T-cell (primary cell): Measurements from ENCODE around the gene ARFGAP2. TPM values are rescaled to one million over a fixed set of nuclear protein-coding genes. Genes with fewer than 3 reads are reported as not detected.

Experiments used
- ATAC-seq, 4 experiments: fragments of 200-7000 bp in 3 of 4; fragments of 150-1000 bp in 1 of 4; cut with Tn5 transposase; replicated peaks in 1 of 4; 1 replicate in 3 of 4; 2 replicates in 1 of 4; pipeline ENCODE4 v1.10.0; 2021; ENCODE audit warnings: moderate library complexity in 3 of 4, mild to moderate bottlenecking in 2 of 4, moderate number of reproducible peaks in 1 of 4
- CTCF ChIA-PET, 2 donors: fragments of 300-600 bp; sonication (Branson Sonifier 250); formaldehyde crosslinking; loops; one replicate each; lab custom pipeline; 2022; ENCODE audit warnings: antibody characterized with exemption in 2 of 2; lab: Charles Lee
- POLR2A ChIA-PET, 2 donors: fragments of 300-600 bp; sonication (Branson Sonifier 250); formaldehyde crosslinking; loops; one replicate each; lab custom pipeline; 2022; ENCODE audit warnings: antibody characterized with exemption in 2 of 2; lab: Charles Lee
- DNase-seq, 35 experiments: peaks; one replicate each; pipeline versions ENCODE4 v3.0.0 to v3.0.0-alpha.2; 2013 to 2023
- H3K27ac ChIP-seq: one replicate; pipeline ENCODE4 v1.5.1; 2013; ENCODE audit warnings: low read length
- H3K27me3 ChIP-seq, 2 experiments: replicated peaks in 1 of 2; 1 replicate in 1 of 2; 2 replicates in 1 of 2; pipeline versions ENCODE4 v1.6.1 to v1.7.0; 2013; ENCODE audit warnings: low read length in 1 of 2, mixed read lengths in 1 of 2; ENCODE audit not compliant: control insufficient read depth in 2 of 2, insufficient read depth in 2 of 2; ENCODE audit errors: extremely low read depth in 1 of 2
- H3K36me3 ChIP-seq, 2 donors: 1 replicate in 1 of 2; 2 replicates in 1 of 2; pipeline versions ENCODE4 v1.6.1 to v1.7.0; 2013; ENCODE audit warnings: low read length in 1 of 2; ENCODE audit not compliant: control insufficient read depth in 2 of 2, insufficient read depth in 1 of 2; ENCODE audit errors: extremely low read depth in 1 of 2
- H3K4me1 ChIP-seq, 2 experiments: 1 replicate in 1 of 2; 2 replicates in 1 of 2; pipeline versions ENCODE4 v1.6.1 to v1.7.0; 2013; ENCODE audit warnings: low read length in 2 of 2, mixed read lengths in 1 of 2; ENCODE audit not compliant: insufficient read depth in 2 of 2, control insufficient read depth in 1 of 2; ENCODE audit errors: extremely low read depth in 1 of 2
- H3K4me3 ChIP-seq, 2 donors: 1 replicate in 1 of 2; 2 replicates in 1 of 2; pipeline versions ENCODE4 v1.5.1 to v1.7.0; 2013; ENCODE audit warnings: mild to moderate bottlenecking in 2 of 2, low read length in 1 of 2, moderate library complexity in 1 of 2; ENCODE audit not compliant: control insufficient read depth in 1 of 2; ENCODE audit errors: extremely low read depth in 1 of 2
- H3K9me3 ChIP-seq: 2 replicates; pipeline ENCODE4 v1.7.0; 2013
- H3K27ac Mint-ChIP-seq, 2 donors: one replicate each; pipeline ENCODE4 v1.8.0; 2020 to 2021; ENCODE audit warnings: mild to moderate bottlenecking in 2 of 2, mixed read lengths in 2 of 2
- H3K27me3 Mint-ChIP-seq, 2 donors: one replicate each; pipeline ENCODE4 v1.8.0; 2021 to 2022; ENCODE audit warnings: mixed read lengths in 2 of 2
- H3K36me3 Mint-ChIP-seq: one replicate; pipeline ENCODE4 v1.8.0; 2021; ENCODE audit warnings: mixed read lengths
- H3K4me1 Mint-ChIP-seq, 3 donors: one replicate each; pipeline ENCODE4 v1.8.0; 2020 to 2022; ENCODE audit warnings: mixed read lengths in 3 of 3, mild to moderate bottlenecking in 1 of 3
- H3K4me3 Mint-ChIP-seq, 3 donors: one replicate each; pipeline ENCODE4 v1.8.0; 2020 to 2022; ENCODE audit warnings: mild to moderate bottlenecking in 3 of 3, mixed read lengths in 3 of 3, moderate library complexity in 3 of 3
- H3K9me3 Mint-ChIP-seq, 3 donors: one replicate each; pipeline ENCODE4 v1.8.0; 2020 to 2022; ENCODE audit warnings: mixed read lengths in 3 of 3
- WGBS: methylation state at CpG from one replicate; pipeline ENCODE4 v1.1.5; 2013; ENCODE audit warnings: missing lambda C conversion rate; ENCODE audit not compliant: insufficient coverage; 5-methylcytosine and 5-hydroxymethylcytosine counted together
- total RNA-seq, 35 experiments: library from RNA in 6 of 35; stranded (reverse) in 6 of 35; fragments of 120-200 nt in 1 of 35; gene quantifications; one replicate each; pipeline versions ENCODE4 v1.2.1 to v1.2.4 and lab custom pipeline; 2013 to 2026

Gene ARFGAP2
- total RNA-seq, 5 donors from 2014 or later (not counting 1 experiment from before 2014, with no cell fraction given), result 145 to 188 (median 160) TPM

DNA sequence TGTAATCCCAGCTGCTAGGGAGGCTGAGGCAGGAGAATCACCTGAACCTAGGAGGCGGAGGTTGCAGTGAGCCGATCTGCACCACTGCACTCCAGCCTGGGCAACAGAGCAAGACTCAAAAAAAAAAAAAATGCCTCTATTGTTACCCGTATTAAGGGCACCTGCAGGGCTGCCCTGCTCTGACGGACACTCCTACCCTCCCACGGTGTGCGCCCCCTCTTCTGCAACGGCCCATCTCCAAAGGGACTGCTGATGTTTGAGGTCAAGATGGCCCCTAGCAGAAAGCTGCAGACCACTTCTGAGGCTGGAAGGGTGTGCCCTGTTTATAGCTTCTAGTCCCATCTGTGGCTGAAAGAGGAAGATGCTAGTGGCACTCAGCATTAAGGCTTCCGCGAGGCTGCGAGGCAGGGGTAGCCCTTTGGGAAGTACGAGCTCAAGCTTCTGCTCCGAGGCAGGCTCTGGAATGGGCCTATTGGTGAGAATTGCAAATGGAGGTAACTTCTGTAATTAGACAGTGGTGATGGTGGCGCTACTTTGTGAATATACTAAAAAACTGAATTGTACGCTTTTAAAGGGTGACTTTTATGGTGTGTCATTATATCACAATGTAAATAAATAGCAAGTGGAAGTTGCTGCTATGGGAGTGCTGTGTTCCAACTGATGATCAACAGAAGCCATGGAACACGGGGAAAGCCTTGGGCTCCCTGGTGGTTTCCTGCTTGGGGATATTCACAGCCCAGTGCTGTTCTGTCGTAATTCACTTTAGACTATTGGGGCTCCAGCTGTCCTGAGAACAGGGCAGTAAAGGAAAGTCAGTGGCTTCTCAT lies 24.3 kb downstream of the ARFGAP2 start:
- Mint-ChIP-seq H3K27me3 (no peaks in the 10 kb centered on the region), H3K4me1 (peaks cover 30 to 33% (median 31%) of the 10 kb centered on the region in 3 donors), H3K4me3 (no peak overlapping the region), H3K27ac (peak overlapping the region; percentile 16 to 79), H3K9me3 (no peaks in the 10 kb centered on the region), H3K36me3 (peaks cover 11% of the 10 kb centered on the region)
- ChIA-PET POLR2A (interaction anchor here (0.6 to 0.7 kb wide), 2 partner anchors 337 to 519 kb away, joined by 3 to 6 read pairs; no protein-coding TSS in a partner anchor), CTCF (interaction anchor here (0.5 to 1.2 kb wide), 6 partner anchors 10 to 796 kb away, joined by 3 to 6 read pairs (median 4); no protein-coding TSS in a partner anchor)
- Histone ChIP-seq H3K4me1 (peaks cover 23 to 41% of the 10 kb centered on the region in 2 experiments), H3K4me3 (no peak overlapping the region), H3K36me3 (no peaks in the 10 kb centered on the region), H3K9me3 (no peaks in the 10 kb centered on the region), H3K27ac (no peak overlapping the region), H3K27me3 (no peaks in the 10 kb centered on the region)
- ATAC-seq (no peak), DNase-seq (no peak)
- 69% methylated on average over 6 of the region's 16 CpGs for WGBS

DNA sequence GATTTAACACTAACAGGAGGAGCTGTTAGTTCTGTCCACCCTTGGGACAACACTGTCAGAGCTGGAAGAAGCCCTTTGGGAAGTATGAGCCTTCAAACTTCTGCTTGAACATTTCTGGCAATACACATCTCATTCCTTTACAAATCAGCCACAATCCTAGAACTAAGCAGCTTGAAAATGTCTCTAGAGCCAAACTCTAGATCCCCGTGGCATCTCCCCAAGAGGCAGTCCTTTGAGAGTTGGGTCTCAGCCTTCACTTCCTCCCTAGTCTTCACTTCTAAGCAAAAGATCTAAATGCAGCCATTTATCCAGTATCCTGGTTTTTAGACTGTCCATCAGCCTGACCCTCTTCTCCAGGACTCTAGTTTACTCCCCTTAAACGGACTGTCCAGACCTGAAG lies 26.9 kb downstream of the ARFGAP2 start:
- peaks cover 14 to 26% of the 10 kb centered on the region in 2 experiments for H3K4me1 ChIP-seq
- Mint-ChIP-seq H3K27ac (no peak overlapping the region), H3K9me3 (no peaks in the 10 kb centered on the region), H3K36me3 (peaks cover 11% of the 10 kb centered on the region), H3K4me1 (peaks cover 21% of the 10 kb centered on the region in 3 donors), H3K4me3 (no peak overlapping the region), H3K27me3 (no peaks in the 10 kb centered on the region)
- CTCF ChIA-PET, result no interaction called here
- no peaks in the 10 kb centered on the region for H3K27me3 ChIP-seq
- H3K4me3 ChIP-seq, result no peak overlapping the region
- no peaks in the 10 kb centered on the region for H3K9me3 ChIP-seq
- POLR2A ChIA-PET, result interaction anchor here in 1 of 2 donors (0.6 kb wide), 1 partner anchor 154 kb away, joined by 10 read pairs; no protein-coding TSS in a partner anchor
- no CpG with 5 or more reads among the region's 2 CpGs for WGBS
- H3K36me3 ChIP-seq, result no peaks in the 10 kb centered on the region
- DNase-seq, result no peak
- no peak for ATAC-seq
- H3K27ac ChIP-seq, result no peak overlapping the region

DNA sequence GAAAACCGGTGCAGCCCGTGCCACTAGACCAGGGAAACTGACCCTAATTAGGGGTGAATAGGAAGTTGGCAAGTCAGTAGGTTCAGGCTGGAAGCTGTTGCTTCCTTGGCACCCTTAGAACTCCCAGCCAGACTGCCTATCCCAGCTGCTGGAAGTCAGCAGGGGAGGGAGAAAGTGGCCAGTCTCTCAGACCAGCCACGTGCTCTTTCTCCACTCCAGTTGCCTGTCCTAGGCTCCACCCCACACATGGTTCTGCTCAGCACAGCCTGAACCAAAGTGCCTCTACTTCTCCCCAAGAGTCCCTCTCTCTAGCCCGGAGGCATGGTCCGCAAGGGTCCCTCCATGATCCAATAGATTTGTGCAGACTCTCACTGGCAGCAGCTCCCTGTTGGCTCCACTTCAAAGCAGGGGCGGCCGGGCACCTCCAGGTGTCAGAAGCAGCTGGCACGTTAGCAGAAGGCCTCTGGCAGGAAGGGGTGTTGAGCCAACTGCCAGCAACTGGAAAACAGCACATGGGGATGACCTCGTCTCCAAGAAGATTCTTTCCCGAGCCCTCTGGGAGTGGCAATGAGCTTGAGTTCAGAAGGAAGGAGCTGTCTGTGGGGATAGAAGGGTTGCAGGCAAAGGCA lies 27.7 kb downstream of the ARFGAP2 start:
- peaks cover 11% of the 10 kb centered on the region for H3K36me3 Mint-ChIP-seq
- Histone ChIP-seq H3K27me3 (no peaks in the 10 kb centered on the region), H3K4me3 (no peak overlapping the region), H3K36me3 (no peaks in the 10 kb centered on the region), H3K4me1 (peaks cover 8 to 18% of the 10 kb centered on the region in 2 experiments), H3K27ac (no peak overlapping the region), H3K9me3 (no peaks in the 10 kb centered on the region)
- H3K4me1 Mint-ChIP-seq, result peaks cover 13% of the 10 kb centered on the region in 3 donors
- ChIA-PET CTCF (no interaction called here), POLR2A (interaction anchor here in 1 of 2 donors (0.6 kb wide), 1 partner anchor 154 kb away, joined by 10 read pairs; no protein-coding TSS in a partner anchor)
- WGBS, result 84% methylated on average over 8 of the region's 10 CpGs
- no peaks in the 10 kb centered on the region for H3K9me3 Mint-ChIP-seq
- H3K4me3 Mint-ChIP-seq, result no peak overlapping the region
- no peak overlapping the region for H3K27ac Mint-ChIP-seq
- H3K27me3 Mint-ChIP-seq, result no peaks in the 10 kb centered on the region
- ATAC-seq (no peak), DNase-seq (no peak)

DNA sequence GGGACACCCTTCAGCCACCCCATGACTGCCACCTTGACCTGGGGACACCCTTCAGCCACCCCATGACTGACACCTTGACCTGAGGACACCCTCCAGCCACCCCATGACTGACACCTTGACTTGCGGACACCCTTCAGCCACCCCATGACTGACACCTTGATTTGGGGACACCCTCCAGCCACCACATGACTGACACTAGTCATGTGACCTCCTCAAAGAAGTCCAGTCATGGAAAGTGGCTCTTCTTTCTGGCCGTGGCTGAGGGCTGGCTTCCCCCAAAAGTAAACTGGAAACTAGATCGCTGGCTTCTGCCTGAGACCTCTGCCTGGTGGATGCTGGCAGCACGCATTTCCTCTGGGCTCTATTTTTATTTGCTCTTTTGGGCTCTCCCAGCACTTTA lies 28.4 kb downstream of the ARFGAP2 start:
- DNase-seq, result no peak
- Histone ChIP-seq H3K9me3 (no peaks in the 10 kb centered on the region), H3K27ac (no peak overlapping the region), H3K4me3 (no peak overlapping the region), H3K4me1 (peaks cover 5 to 11% of the 10 kb centered on the region in 2 experiments), H3K27me3 (no peaks in the 10 kb centered on the region), H3K36me3 (no peaks in the 10 kb centered on the region)
- no peak for ATAC-seq
- Mint-ChIP-seq H3K4me1 (peaks cover 6 to 8% (median 7%) of the 10 kb centered on the region in 3 donors), H3K27ac (no peak overlapping the region), H3K27me3 (no peaks in the 10 kb centered on the region), H3K36me3 (peaks cover 11% of the 10 kb centered on the region), H3K9me3 (no peaks in the 10 kb centered on the region), H3K4me3 (no peak overlapping the region)
- WGBS, result 91% methylated on average over 4 of the region's 4 CpGs
- ChIA-PET POLR2A (no interaction called here), CTCF (no interaction called here)

DNA sequence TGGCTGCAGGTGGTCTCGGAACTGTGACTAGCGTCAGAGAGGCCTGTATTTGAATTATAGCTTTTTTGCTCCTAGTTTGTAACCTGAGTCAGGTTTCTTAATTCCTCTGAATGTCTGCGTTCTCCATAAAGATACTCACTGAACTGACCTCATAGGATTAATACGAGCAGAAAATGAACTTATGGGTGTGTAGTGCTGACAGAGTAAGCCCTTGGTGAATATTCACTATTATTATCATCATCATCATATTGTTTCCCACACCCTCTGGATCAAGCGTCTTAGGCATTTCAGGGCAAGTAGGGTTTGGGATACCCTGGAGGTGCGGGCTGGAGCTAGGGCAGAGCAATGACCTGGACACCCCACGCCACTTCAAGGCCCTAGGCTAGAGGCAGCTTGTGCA lies 29.0 kb downstream of the ARFGAP2 start:
- no peaks in the 10 kb centered on the region for H3K27me3 ChIP-seq
- H3K27ac ChIP-seq, result no peak overlapping the region
- DNase-seq (no peak), ATAC-seq (no peak)
- POLR2A ChIA-PET, result no interaction called here
- Mint-ChIP-seq H3K27ac (no peak overlapping the region), H3K4me3 (no peak overlapping the region), H3K36me3 (peaks cover 13% of the 10 kb centered on the region), H3K9me3 (no peaks in the 10 kb centered on the region), H3K4me1 (peaks cover under 1 to 4% (median 3%) of the 10 kb centered on the region in 3 donors), H3K27me3 (no peaks in the 10 kb centered on the region)
- no peaks in the 10 kb centered on the region for H3K36me3 ChIP-seq
- CTCF ChIA-PET, result no interaction called here
- no peaks in the 10 kb centered on the region for H3K9me3 ChIP-seq
- no peak overlapping the region for H3K4me3 ChIP-seq
- WGBS, result 81% methylated on average over 2 of the region's 7 CpGs
- H3K4me1 ChIP-seq, result peaks cover 1 to 5% of the 10 kb centered on the region in 2 experiments

DNA sequence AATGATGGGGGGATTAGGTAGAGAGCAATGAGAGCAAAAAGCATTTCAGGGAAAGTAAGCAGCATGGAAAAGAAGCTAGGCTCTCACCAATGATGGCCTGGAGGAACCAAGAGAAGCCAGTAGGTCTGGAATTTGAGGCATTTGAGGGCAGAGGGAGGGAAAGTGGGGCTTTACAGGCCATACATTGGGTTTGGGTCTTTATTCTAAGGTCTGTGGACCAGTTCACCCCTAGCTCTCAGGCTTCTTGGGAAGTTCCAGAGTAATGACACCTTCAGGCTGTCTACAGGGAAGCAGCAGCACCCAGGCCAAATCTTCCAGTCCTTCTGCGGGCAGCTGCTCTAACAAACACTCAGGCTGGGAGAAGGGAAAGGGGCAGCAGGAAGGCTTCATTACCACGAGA lies 29.4 kb downstream of the ARFGAP2 start:
- no peaks in the 10 kb centered on the region for H3K27me3 Mint-ChIP-seq
- peaks cover 0 to under 1% (median 0%) of the 10 kb centered on the region in 3 donors for H3K4me1 Mint-ChIP-seq
- no peak for ATAC-seq
- Histone ChIP-seq H3K4me3 (no peak overlapping the region), H3K4me1 (peaks cover 0 to under 1% of the 10 kb centered on the region in 2 experiments), H3K9me3 (no peaks in the 10 kb centered on the region), H3K27ac (no peak overlapping the region), H3K36me3 (no peaks in the 10 kb centered on the region), H3K27me3 (no peaks in the 10 kb centered on the region)
- POLR2A ChIA-PET, result no interaction called here
- H3K9me3 Mint-ChIP-seq, result no peaks in the 10 kb centered on the region
- WGBS, result no CpG with 5 or more reads among the region's 2 CpGs
- H3K4me3 Mint-ChIP-seq, result no peak overlapping the region
- H3K27ac Mint-ChIP-seq, result no peak overlapping the region
- CTCF ChIA-PET, result interaction anchor here (0.6 to 0.8 kb wide), 3 partner anchors 256 to 325 kb away, joined by 3 read pairs; no protein-coding TSS in a partner anchor
- peaks cover 17% of the 10 kb centered on the region for H3K36me3 Mint-ChIP-seq
- no peak for DNase-seq
